ENCODE results near the gene MYBPC1. TPM values are rescaled to one million over a fixed set of nuclear protein-coding genes. Genes with fewer than 3 reads are reported as not detected.

MYBPC1 gene
- total RNA-seq, 1 experiment from 2014 or later, result not detected

DNA sequence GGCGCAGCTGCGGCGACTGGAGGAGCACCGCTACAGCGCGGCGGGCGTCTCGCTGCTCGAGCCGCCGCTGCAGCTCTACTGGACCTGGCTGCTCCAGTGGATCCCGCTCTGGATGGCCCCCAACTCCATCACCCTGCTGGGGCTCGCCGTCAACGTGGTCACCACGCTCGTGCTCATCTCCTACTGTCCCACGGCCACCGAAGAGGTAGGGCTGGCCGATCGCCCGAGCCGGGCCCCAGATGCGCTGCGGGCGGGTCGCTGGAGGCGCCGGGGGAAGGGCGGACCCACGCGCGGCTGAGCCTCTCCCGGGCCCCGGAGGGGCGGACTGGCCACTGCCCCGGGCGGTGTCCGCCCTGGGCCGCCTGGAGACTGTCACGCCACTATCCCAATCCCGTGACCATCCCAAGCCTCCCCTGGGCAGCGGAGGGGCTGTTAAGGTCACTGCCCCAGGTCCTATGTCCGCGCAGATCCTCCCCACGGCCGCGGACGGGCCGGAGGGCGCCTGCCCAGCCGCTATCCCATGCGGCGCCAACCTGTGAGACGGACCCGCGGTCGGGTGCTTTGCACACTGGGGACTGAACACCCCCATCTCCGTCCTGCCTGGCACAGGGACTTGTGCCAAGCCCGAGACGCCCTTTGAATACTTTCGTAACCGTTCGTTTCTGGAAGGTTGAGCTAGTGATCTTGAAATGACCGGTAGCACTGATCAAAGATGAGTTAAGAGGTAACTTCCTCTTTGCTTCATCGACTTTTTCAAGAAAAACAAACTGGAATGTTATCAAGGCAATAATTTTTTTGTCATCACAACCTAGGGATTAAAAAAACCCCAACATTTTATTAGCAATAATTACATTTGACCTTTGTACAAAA is 103.4 kb downstream of the MYBPC1 start:
- no peaks in the 10 kb centered on the region for H3K9me3 ChIP-seq
- ChIA-PET CTCF (interaction anchor here (1.3 kb wide), 1 partner anchor 207 kb away, joined by 3 read pairs; no protein-coding TSS in a partner anchor), POLR2A (interaction anchor here (0.6 kb wide), 1 partner anchor 134 kb away, joined by 4 read pairs; no protein-coding TSS in a partner anchor)
- peaks cover 15% of the 10 kb centered on the region for H3K4me1 ChIP-seq
- BruUV-seq (replicated peaks), result no TSS peak
- no peaks in the 10 kb centered on the region for H3K27me3 ChIP-seq (replicated peaks; ENCODE audit: control insufficient read depth, insufficient read depth, low read length)
- H3K4me3 Mint-ChIP-seq (ENCODE audit: unreplicated experiment), result peak overlapping the region; percentile 94
- DNase-seq, result peak in 1 of 2 experiments; percentile 42
- H3K9me3 Mint-ChIP-seq (ENCODE audit: unreplicated experiment), result no peaks in the 10 kb centered on the region
- H3K36me3 Mint-ChIP-seq (ENCODE audit: insufficient read depth, unreplicated experiment), result no peaks in the 10 kb centered on the region
- peak overlapping the region; percentile 64 for H3K27ac Mint-ChIP-seq (ENCODE audit: unreplicated experiment)
- no peak for TF ChIP-seq CTCF (IDR thresholded peaks at IDR 0.05; ENCODE audit: insufficient read depth in 1 of 2, low read depth in 1 of 2, low read length in 1 of 2, severe bottlenecking in 1 of 2, unreplicated experiment in 1 of 2)
- peaks cover 17% of the 10 kb centered on the region for H3K4me1 Mint-ChIP-seq (ENCODE audit: low read depth, unreplicated experiment)
- H3K4me3 ChIP-seq (ENCODE audit: low read depth, low read length), result peak overlapping the region; percentile 81
- no peaks in the 10 kb centered on the region for H3K27me3 Mint-ChIP-seq (ENCODE audit: insufficient read depth, unreplicated experiment)
- intact Hi-C loops (cut with micrococcal nuclease; ENCODE audit: unreplicated experiment), result loop anchor here (1.0 to 2.0 kb wide), 5 partner anchors 8 to 128 kb away; no protein-coding TSS in a partner anchor
- no peaks in the 10 kb centered on the region for H3K36me3 ChIP-seq (ENCODE audit: control insufficient read depth, insufficient read depth, low read length)

GRCh38 chr12:101698800-101699347 is 104.1 kb downstream of the MYBPC1 start:
- POLR2A ChIA-PET, result interaction anchor here (0.7 kb wide), 1 partner anchor 363 kb away, joined by 3 read pairs; no protein-coding TSS in a partner anchor
- Mint-ChIP-seq H3K9me3 (ENCODE audit: unreplicated experiment) (no peaks in the 10 kb centered on the region), H3K36me3 (ENCODE audit: insufficient read depth, unreplicated experiment) (no peaks in the 10 kb centered on the region), H3K4me3 (ENCODE audit: unreplicated experiment) (peak overlapping the region; percentile 94), H3K27me3 (ENCODE audit: insufficient read depth, unreplicated experiment) (no peaks in the 10 kb centered on the region), H3K4me1 (ENCODE audit: low read depth, unreplicated experiment) (peaks cover 17% of the 10 kb centered on the region), H3K27ac (ENCODE audit: unreplicated experiment) (peak overlapping the region; percentile 64)
- intact Hi-C loops (cut with micrococcal nuclease; ENCODE audit: unreplicated experiment), result loop anchor here (1.0 kb wide), 1 partner anchor 7 kb away; no protein-coding TSS in a partner anchor
- peaks cover 1% of the 10 kb centered on the region; the same call in 1 of the 2 replicates for H3K36me3 ChIP-seq (ENCODE audit: control insufficient read depth, insufficient read depth, low read length)
- H3K4me3 ChIP-seq (ENCODE audit: low read depth, low read length), result peak overlapping the region; percentile 81
- CTCF ChIA-PET, result interaction anchor here (1.3 kb wide), 1 partner anchor 208 kb away, joined by 3 read pairs; no protein-coding TSS in a partner anchor
- BruUV-seq (replicated peaks), result TSS peak; percentile 25
- H3K27me3 ChIP-seq (replicated peaks; ENCODE audit: control insufficient read depth, insufficient read depth, low read length), result no peaks in the 10 kb centered on the region
- no peak for DNase-seq
- H3K9me3 ChIP-seq, result no peaks in the 10 kb centered on the region
- H3K4me1 ChIP-seq, result peaks cover 15% of the 10 kb centered on the region
- peak in 1 of 2 experiments; percentile 18 for TF ChIP-seq CTCF (IDR thresholded peaks at IDR 0.05; ENCODE audit: insufficient read depth in 1 of 2, low read depth in 1 of 2, low read length in 1 of 2, severe bottlenecking in 1 of 2, unreplicated experiment in 1 of 2)

- ChIA-PET CTCF (no interaction called here), POLR2A (no interaction called here)
- intact Hi-C loops (cut with micrococcal nuclease; ENCODE audit: unreplicated experiment), result no loop called here
- Mint-ChIP-seq H3K36me3 (ENCODE audit: insufficient read depth, unreplicated experiment) (no peaks in the 10 kb centered on the region), H3K27me3 (ENCODE audit: insufficient read depth, unreplicated experiment) (no peaks in the 10 kb centered on the region), H3K4me3 (ENCODE audit: unreplicated experiment) (no peak overlapping the region), H3K4me1 (ENCODE audit: low read depth, unreplicated experiment) (peaks cover 14% of the 10 kb centered on the region), H3K27ac (ENCODE audit: unreplicated experiment) (no peak overlapping the region), H3K9me3 (ENCODE audit: unreplicated experiment) (no peaks in the 10 kb centered on the region)
- no peaks in the 10 kb centered on the region for H3K27me3 ChIP-seq (replicated peaks; ENCODE audit: control insufficient read depth, insufficient read depth, low read length)
- BruUV-seq (replicated peaks), result no TSS peak
- H3K9me3 ChIP-seq, result no peaks in the 10 kb centered on the region
- H3K4me3 ChIP-seq (ENCODE audit: low read depth, low read length), result no peak overlapping the region
- peaks cover 1% of the 10 kb centered on the region; the same call in 1 of the 2 replicates for H3K36me3 ChIP-seq (ENCODE audit: control insufficient read depth, insufficient read depth, low read length)
- peaks cover 15% of the 10 kb centered on the region for H3K4me1 ChIP-seq
- no peak for TF ChIP-seq CTCF (IDR thresholded peaks at IDR 0.05; ENCODE audit: insufficient read depth in 1 of 2, low read depth in 1 of 2, low read length in 1 of 2, severe bottlenecking in 1 of 2, unreplicated experiment in 1 of 2)
- no peak for DNase-seq
Measured at GRCh38 chr12:101700299-101700820, 105.6 kb downstream of the MYBPC1 start.

Data from Caco-2 (cell line).